ENCODE measurements around the gene RIPOR3.
"Not testable (repeated sequence)": the region's sequence is repeated elsewhere in the genome, so short reads cannot be mapped to it uniquely, and the experiment has no call there.

RIPOR3 gene

GRCh38 chr20:50703651-50704438, 12.5 kb upstream of the RIPOR3 start:
- not testable (repeated sequence) for DNase-seq (ENCODE audit: low read depth, low spot score)

- no peak for DNase-seq (ENCODE audit: low read depth, low spot score)
These were observed 10.0 kb upstream of the RIPOR3 start for GRCh38 chr20:50701041-50701963.

- no peak for DNase-seq (ENCODE audit: low read depth, low spot score)
These were observed 8.3 kb upstream of the RIPOR3 start for GRCh38 chr20:50699688-50700087.

GRCh38 chr20:50698255-50698654, 6.9 kb upstream of the RIPOR3 start:
- not testable (repeated sequence) for DNase-seq (ENCODE audit: low read depth, low spot score)

- no peak for DNase-seq (ENCODE audit: low read depth, low spot score)
These were observed 4.0 kb upstream of the RIPOR3 start for GRCh38 chr20:50695135-50695872.

- no peak for DNase-seq (ENCODE audit: low read depth, low spot score)
These were observed 3.2 kb upstream of the RIPOR3 start for GRCh38 chr20:50694379-50695134.

GRCh38 chr20:50693001-50693400, 1.7 kb upstream of the RIPOR3 start:
- DNase-seq (ENCODE audit: low read depth, low spot score) = no peak

- DNase-seq (ENCODE audit: low read depth, low spot score) = no peak
These were observed 1.2 kb upstream of the RIPOR3 start for GRCh38 chr20:50692552-50692933.

- no peak for DNase-seq (ENCODE audit: low read depth, low spot score)
These were observed 520 bp upstream of the RIPOR3 start for GRCh38 chr20:50691573-50692551.

GRCh38 chr20:50689864-50690649, 1.3 kb downstream of the RIPOR3 start:
- DNase-seq (ENCODE audit: low read depth, low spot score) = no peak

GRCh38 chr20:50688256-50688975, 2.9 kb downstream of the RIPOR3 start:
- DNase-seq (ENCODE audit: low read depth, low spot score) = no peak

GRCh38 chr20:50686821-50687220, 4.5 kb downstream of the RIPOR3 start:
- DNase-seq (ENCODE audit: low read depth, low spot score) = no peak

GRCh38 chr20:50683570-50683969, 7.8 kb downstream of the RIPOR3 start:
- no peak for DNase-seq (ENCODE audit: low read depth, low spot score)

GRCh38 chr20:50682947-50683530, 8.3 kb downstream of the RIPOR3 start:
- no peak for DNase-seq (ENCODE audit: low read depth, low spot score)

- DNase-seq (ENCODE audit: low read depth, low spot score) = no peak
These were observed 9.3 kb downstream of the RIPOR3 start for GRCh38 chr20:50682065-50682464.

- no peak for DNase-seq (ENCODE audit: low read depth, low spot score)
These were observed 9.8 kb downstream of the RIPOR3 start for GRCh38 chr20:50681359-50682064.

GRCh38 chr20:50680105-50680960, 11.0 kb downstream of the RIPOR3 start:
- no peak for DNase-seq (ENCODE audit: low read depth, low spot score)

Data from brain pericyte (primary cell).